Fibroblast of pulmonary artery (primary cell): ENCODE data around the gene PAX8.

Experiments
- DNase-seq: peaks from one replicate; pipeline ENCODE4 v3.0.0-alpha.2; 2010; ENCODE audit warnings: low read depth
- H3K4me3 ChIP-seq: replicated peaks from 2 replicates; pipeline ENCODE4 v1.5.1; 2011; ENCODE audit warnings: low read depth, mild to moderate bottlenecking, control low read depth, low read length, moderate library complexity
- TF ChIP-seq, protein P1 (sequence below): IDR thresholded peaks from 2 replicates; pipeline ENCODE4 v1.5.1; 2011; ENCODE audit warnings: mild to moderate bottlenecking, control low read depth, low read length, inconsistent platforms; ENCODE audit errors: missing control alignments

Gene PAX8

DNA sequence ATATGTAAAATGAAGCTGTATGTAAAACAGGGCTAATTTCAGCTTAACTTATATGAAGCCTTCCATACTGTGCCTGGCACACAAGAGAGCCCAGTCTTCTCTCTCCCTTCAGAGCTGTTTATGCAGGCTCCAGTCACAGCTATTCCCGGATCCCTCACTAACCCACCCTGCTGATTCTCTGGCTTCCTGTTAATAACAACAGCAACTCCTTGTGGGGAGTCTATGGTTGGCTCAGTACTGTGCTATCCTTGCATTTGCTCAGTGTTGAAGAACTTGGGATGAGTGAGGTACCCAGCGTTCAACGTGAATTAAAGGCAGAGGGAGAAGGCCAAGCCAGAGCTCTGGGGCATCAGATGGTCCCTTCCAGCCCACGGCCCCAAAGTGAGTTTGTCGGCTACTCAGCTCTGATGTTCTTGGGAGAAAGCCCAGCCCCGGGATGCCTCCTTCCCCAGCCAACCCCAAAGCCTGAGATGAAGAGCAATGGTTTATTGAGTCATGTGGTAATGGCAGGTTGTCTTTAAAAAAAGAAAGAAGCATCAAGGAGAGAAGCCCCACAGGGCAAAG, 61.7 kb downstream of the PAX8 start:
- H3K4me3 ChIP-seq, result no peak overlapping the region
- TF ChIP-seq, protein P1, sequence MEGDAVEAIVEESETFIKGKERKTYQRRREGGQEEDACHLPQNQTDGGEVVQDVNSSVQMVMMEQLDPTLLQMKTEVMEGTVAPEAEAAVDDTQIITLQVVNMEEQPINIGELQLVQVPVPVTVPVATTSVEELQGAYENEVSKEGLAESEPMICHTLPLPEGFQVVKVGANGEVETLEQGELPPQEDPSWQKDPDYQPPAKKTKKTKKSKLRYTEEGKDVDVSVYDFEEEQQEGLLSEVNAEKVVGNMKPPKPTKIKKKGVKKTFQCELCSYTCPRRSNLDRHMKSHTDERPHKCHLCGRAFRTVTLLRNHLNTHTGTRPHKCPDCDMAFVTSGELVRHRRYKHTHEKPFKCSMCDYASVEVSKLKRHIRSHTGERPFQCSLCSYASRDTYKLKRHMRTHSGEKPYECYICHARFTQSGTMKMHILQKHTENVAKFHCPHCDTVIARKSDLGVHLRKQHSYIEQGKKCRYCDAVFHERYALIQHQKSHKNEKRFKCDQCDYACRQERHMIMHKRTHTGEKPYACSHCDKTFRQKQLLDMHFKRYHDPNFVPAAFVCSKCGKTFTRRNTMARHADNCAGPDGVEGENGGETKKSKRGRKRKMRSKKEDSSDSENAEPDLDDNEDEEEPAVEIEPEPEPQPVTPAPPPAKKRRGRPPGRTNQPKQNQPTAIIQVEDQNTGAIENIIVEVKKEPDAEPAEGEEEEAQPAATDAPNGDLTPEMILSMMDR, result no peak
- no peak for DNase-seq

DNA sequence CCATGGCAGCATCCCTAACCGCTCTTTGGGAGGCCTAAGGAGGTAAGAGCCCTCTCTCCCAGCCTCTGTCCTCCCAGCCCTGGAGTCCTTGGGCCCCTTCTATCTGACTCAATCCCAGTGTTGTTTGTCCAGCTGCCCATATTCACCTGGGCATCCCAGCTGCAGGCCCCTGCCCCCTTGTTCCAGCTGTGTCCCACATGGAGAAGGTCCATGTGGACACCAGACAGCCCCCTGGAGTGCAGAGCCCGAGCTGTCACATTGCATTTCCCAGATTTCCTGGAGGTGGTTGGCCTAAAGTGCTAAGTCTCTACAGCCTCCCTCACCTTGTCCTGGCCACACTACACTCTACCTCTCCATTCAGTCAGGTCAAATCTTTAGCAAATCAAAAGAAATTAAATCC, 62.4 kb downstream of the PAX8 start:
- TF ChIP-seq, protein P1, result no peak
- no peak overlapping the region for H3K4me3 ChIP-seq
- DNase-seq, result no peak

DNA sequence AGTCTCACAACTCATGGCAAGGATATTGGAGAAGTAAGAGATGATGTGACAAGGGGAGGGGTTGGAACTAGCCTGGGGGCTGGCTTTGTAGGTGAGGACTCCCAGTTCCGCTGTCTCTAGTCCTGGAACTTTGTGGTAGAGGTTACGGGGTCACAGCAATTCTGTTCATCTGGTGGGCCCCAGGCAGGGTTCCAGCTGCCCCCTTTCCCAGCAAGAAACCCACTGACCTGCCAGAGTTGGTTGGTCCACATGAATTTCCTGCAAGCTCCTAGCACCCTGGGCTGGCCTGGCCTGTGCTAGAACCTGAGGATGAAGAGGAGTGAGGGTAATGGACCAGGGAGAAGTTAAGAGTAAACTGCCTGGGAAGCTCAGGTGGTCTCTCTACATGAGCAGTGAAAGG, 63.7 kb downstream of the PAX8 start:
- no peak overlapping the region for H3K4me3 ChIP-seq
- DNase-seq, result no peak
- TF ChIP-seq, protein P1, result no peak

DNA sequence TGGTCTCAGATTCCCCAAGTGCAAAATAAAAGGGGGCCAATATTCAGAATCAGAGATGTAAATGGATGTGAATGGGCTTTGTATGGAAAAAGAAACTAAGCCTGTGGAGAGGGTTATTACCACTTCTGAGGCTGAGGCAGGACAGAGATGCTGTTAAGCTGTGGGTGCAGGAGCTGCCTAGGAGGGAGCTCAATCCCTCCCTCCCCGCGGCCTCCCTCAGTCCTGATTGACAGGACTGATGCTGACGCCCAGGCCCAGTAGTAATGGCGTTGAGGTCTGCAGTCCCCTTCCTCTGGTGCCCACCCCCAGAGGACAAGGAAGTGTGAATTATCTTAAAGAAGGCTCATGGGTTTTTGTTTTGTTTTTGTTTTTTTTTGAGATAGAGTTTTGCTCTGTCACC, 64.6 kb downstream of the PAX8 start:
- TF ChIP-seq, protein P1, result no peak
- H3K4me3 ChIP-seq, result no peak overlapping the region
- no peak for DNase-seq

DNA sequence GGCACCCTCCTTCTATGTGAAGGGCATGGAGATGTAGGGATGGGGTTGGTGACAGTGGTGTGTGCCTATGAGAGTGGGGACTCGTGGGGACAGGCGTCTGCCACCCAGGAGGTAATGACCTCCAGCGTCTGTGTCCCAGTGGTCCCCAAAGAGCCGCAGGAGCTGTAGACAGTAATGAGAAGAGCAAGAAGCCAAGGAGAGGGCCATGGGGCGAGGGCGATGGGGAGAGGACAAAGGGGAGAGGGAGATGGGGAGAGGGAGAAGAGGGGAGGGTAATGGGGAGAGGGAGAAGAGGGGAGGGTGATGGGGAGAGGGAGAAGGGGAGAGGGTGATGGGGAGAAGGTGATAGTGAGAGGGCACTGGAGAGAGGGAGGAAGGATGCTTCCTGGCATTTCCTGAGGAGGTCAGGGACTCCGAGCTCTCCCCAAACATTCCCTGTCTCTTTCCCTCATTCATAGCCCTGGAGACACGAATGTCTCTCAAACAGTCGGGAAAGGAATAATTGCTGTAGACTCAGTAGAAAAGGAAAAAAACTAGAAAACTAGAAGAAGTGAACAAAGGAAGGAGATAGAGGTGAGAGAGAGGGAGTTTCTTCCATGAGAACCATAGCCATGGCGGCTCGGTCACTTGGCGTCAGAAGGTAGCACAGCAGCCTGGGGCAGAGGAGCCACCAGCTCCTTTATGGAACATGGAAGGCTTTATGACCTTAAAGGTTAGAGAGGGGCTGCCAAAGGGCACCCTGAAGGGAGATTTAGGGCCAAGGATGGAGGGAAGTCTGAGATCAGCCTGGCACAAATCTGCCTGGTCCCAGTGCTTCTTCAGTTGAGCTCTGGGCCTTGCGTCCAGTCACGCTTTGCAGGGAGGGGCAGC, 65.4 kb downstream of the PAX8 start:
- no peak overlapping the region for H3K4me3 ChIP-seq
- TF ChIP-seq, protein P1, result no peak
- DNase-seq, result no peak

DNA sequence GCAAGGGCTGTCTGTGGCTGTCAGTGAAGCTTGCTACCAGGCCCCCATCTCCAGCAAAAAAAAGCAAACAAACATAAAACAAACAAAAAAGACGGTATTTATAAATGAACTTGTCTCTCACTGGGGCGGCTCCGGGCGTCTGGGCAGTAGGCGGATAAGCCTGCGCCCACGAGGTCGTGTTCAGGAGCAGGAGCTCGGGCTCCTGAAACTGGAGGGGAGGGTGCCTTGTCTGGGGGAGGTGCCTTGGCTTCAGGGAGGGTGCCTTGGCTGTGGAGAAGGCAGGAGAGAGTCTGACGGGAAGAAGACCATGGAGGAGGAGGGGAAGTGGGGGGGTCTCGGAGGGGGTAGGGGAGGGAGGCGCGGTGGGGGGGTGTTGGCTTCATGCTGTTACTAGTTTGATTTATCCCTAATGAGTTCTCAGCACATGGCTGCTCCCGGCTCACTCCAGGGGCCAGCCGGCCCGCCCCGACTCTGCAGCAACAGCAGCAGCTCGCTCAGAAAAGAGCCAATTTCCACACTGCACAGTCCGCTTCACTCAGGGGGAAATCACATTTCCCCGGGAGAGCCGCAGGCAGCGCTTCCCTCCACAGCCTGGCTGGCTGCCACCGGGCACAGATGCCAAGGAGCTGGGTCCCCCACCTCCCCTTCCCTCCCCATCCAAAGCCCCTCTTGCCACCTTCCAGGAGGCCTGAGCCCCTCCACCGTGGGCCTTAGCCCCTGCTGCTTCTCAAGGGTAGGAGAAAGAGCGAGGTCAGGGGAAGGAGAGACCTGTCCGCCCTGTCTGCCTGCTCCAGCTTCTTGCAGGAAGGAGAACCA, 66.3 kb downstream of the PAX8 start:
- DNase-seq, result no peak
- TF ChIP-seq, protein P1, result no peak
- no peak overlapping the region for H3K4me3 ChIP-seq
